IMR-90 (cell line): Measurements from ENCODE around the gene IL4. TPM values are rescaled to one million over a fixed set of nuclear protein-coding genes. Genes with fewer than 3 reads are reported as not detected.

Experiments used
- ATAC-seq: fragments of 200-7000 bp; cut with Tn5 transposase; 2 replicates; pipeline ENCODE4 v1.9.1; 2020; ENCODE audit warnings: low read depth, mild to moderate bottlenecking, moderate library complexity
- BruUV-seq: library from RNA; stranded (reverse); fragments of 400-500 nt; replicated peaks from 2 replicates; lab custom pipeline; 2021; lab: Mats Ljungman, UMichigan
- CTCF ChIA-PET: fragments of 300-600 bp; formaldehyde crosslinking; extraction: SDS; loops from one replicate; lab custom pipeline; 2021; ENCODE audit warnings: antibody characterized with exemption; lab: Yijun Ruan, JAX
- POLR2A ChIA-PET: fragments of 300-600 bp; sonication (Branson Sonifier 250); formaldehyde crosslinking; loops from one replicate; lab custom pipeline; 2022; ENCODE audit warnings: antibody characterized with exemption; ENCODE audit not compliant: unreplicated experiment; lab: Charles Lee
- DNase-seq: peaks from one replicate; pipeline ENCODE4 v3.0.0; 2013
- H2AFZ ChIP-seq: replicated peaks from 2 replicates; pipeline ENCODE3; 2013; ENCODE audit warnings: low read length, mild to moderate bottlenecking; ENCODE audit not compliant: poor library complexity
- H2AK5ac ChIP-seq: 2 replicates; pipeline ENCODE4 v1.6.1; 2013; ENCODE audit warnings: low read depth, low read length, inconsistent platforms
- H2AK9ac ChIP-seq: replicated peaks from 2 replicates; pipeline ENCODE3; 2013; ENCODE audit warnings: mild to moderate bottlenecking, low read depth, low read length, moderate library complexity; ENCODE audit not compliant: poor library complexity
- H2BK120ac ChIP-seq: 2 replicates; pipeline ENCODE4 v1.6.1; 2013; ENCODE audit warnings: low read depth, low read length, inconsistent platforms
- H2BK15ac ChIP-seq: 3 replicates; pipeline ENCODE4 v1.6.1; 2013; ENCODE audit warnings: low read depth, low read length, inconsistent platforms
- H2BK20ac ChIP-seq: 2 replicates; pipeline ENCODE4 v1.6.1; 2013; ENCODE audit warnings: low read depth, mild to moderate bottlenecking, inconsistent platforms, low read length, moderate library complexity
- H2BK5ac ChIP-seq: 2 replicates; pipeline ENCODE4 v1.6.1; 2013; ENCODE audit warnings: mild to moderate bottlenecking, low read depth, low read length, inconsistent platforms; ENCODE audit not compliant: poor library complexity, severe bottlenecking
- H3K14ac ChIP-seq: replicated peaks from 2 replicates; pipeline ENCODE4 v1.6.1; 2013; ENCODE audit warnings: low read depth, low read length, inconsistent platforms
- H3K18ac ChIP-seq: 2 replicates; pipeline ENCODE4 v1.6.1; 2013; ENCODE audit warnings: low read depth, low read length, control low read depth
- H3K23ac ChIP-seq: 2 replicates; pipeline ENCODE4 v1.6.1; 2013; ENCODE audit warnings: low read depth, low read length, inconsistent platforms
- H3K27ac ChIP-seq: 2 replicates; pipeline ENCODE4 v1.5.1; 2013; ENCODE audit warnings: mild to moderate bottlenecking, control low read depth, low read length; ENCODE audit not compliant: insufficient read depth
- H3K27me3 ChIP-seq: 2 replicates; pipeline ENCODE4 v1.6.1; 2013; ENCODE audit warnings: low read length; ENCODE audit not compliant: control insufficient read depth, insufficient read depth
- H3K36me3 ChIP-seq: 2 replicates; pipeline ENCODE4 v1.6.1; 2013; ENCODE audit warnings: low read length, mixed read lengths; ENCODE audit not compliant: control insufficient read depth, insufficient read depth
- H3K4ac ChIP-seq: 2 replicates; pipeline ENCODE4 v1.6.1; 2013; ENCODE audit warnings: low read depth, low read length, inconsistent platforms
- H3K4me1 ChIP-seq: 2 replicates; pipeline ENCODE4 v1.6.1; 2013; ENCODE audit warnings: low read length, mixed read lengths; ENCODE audit not compliant: control insufficient read depth, insufficient read depth
- H3K4me2 ChIP-seq: 2 replicates; pipeline ENCODE4 v1.6.1; 2013; ENCODE audit warnings: low read depth, mild to moderate bottlenecking, control low read depth, low read length, moderate library complexity
- H3K4me3 ChIP-seq: 2 replicates; pipeline ENCODE4 v1.5.1; 2013; ENCODE audit warnings: low read depth, mild to moderate bottlenecking, control low read depth, low read length, moderate library complexity; ENCODE audit not compliant: insufficient read depth
- H3K56ac ChIP-seq: 2 replicates; pipeline ENCODE4 v1.6.1; 2013; ENCODE audit warnings: low read length, inconsistent platforms; ENCODE audit not compliant: insufficient read depth; ENCODE audit errors: extremely low read depth
- H3K79me1 ChIP-seq, 2 experiments: 2 replicates each; pipeline ENCODE4 v1.6.1; 2013; ENCODE audit warnings: low read length in 2 of 2, inconsistent platforms in 1 of 2, low read depth in 1 of 2
- H3K9ac ChIP-seq: 2 replicates; pipeline ENCODE4 v1.6.1; 2013; ENCODE audit warnings: low read depth, low read length, control low read depth
- H3K9me1 ChIP-seq: 2 replicates; pipeline ENCODE4 v1.6.1; 2013; ENCODE audit warnings: low read length, inconsistent platforms; ENCODE audit not compliant: insufficient read depth
- H3K9me3 ChIP-seq: 2 replicates; pipeline ENCODE4 v1.6.1; 2013; ENCODE audit warnings: low read length; ENCODE audit not compliant: control insufficient read depth, insufficient read depth
- H4K20me1 ChIP-seq: 2 replicates; pipeline ENCODE4 v1.6.1; 2013; ENCODE audit warnings: low read length, inconsistent platforms; ENCODE audit not compliant: insufficient read depth
- H4K5ac ChIP-seq: 2 replicates; pipeline ENCODE4 v1.6.1; 2013; ENCODE audit warnings: mild to moderate bottlenecking, low read depth, low read length, control low read depth
- H4K8ac ChIP-seq, 2 experiments: 2 replicates each; pipeline ENCODE4 v1.6.1; 2013; ENCODE audit warnings: low read depth in 2 of 2, low read length in 2 of 2, control low read depth in 1 of 2, inconsistent platforms in 1 of 2
- H4K91ac ChIP-seq: 2 replicates; pipeline ENCODE4 v1.6.1; 2013; ENCODE audit warnings: low read depth, low read length, inconsistent platforms; ENCODE audit not compliant: insufficient read depth
- BHLHE40 ChIP-seq: fragments of 150-350 bp; IDR thresholded peaks from 2 replicates; pipeline ENCODE4 v1.6.1; 2016; ENCODE audit warnings: mild to moderate bottlenecking, low read depth, low read length
- RFX5 ChIP-seq: IDR thresholded peaks from 2 replicates; pipeline ENCODE4 v1.8.0; 2012; ENCODE audit warnings: low read depth, mild to moderate bottlenecking, low read length, moderate library complexity
- WGBS, 2 experiments: methylation state at CpG; one replicate each; pipeline versions ENCODE4 v1.1.5 to v1.1.7; 2013; ENCODE audit warnings: missing lambda C conversion rate in 2 of 2; ENCODE audit not compliant: insufficient read length in 1 of 2; ENCODE audit errors: extremely low coverage in 2 of 2; 5-methylcytosine and 5-hydroxymethylcytosine counted together
- dilution Hi-C: fragments of 300-500 bp; cut with HindIII; formaldehyde crosslinking; loops from one replicate; pipeline ENCODE4 v1.14.3; 2018; ENCODE audit warnings: low sequenced_read_pairs; ENCODE audit not compliant: unreplicated experiment
- in situ Hi-C: fragments of 300-500 bp; cut with MboI; formaldehyde crosslinking; loops from 3 replicates; pipeline ENCODE4 v1.14.3; 2019; ENCODE audit warnings: low sequenced_read_pairs, inconsistent platforms, mixed read lengths
- intact Hi-C: fragments of 100-400 bp; cut with micrococcal nuclease; formaldehyde crosslinking; loops from 2 replicates; pipeline ENCODE4 v1.10.0; 2022
- polyA plus RNA-seq, 3 experiments: library from polyadenylated mRNA; depleted of rRNA; stranded (reverse); fragments of >200 nt; gene quantifications; 2 replicates each; pipeline ENCODE4 v1.2.3, GENCODE V29; 2012; ENCODE audit warnings: low replicate concordance in 1 of 3
- total RNA-seq: library from RNA; depleted of rRNA; stranded (reverse); fragments of >200 nt; gene quantifications from 2 replicates; pipeline ENCODE4 v1.2.3, GENCODE V29; 2012

Gene IL4
- total and polyA plus RNA-seq, 2 of the 4 experiments (the other 2 are of a cell fraction) = not detected

- intact Hi-C loops = loop anchor here (5.0 kb wide), 1 partner anchor 160 kb away; no protein-coding TSS in a partner anchor
- H3K18ac ChIP-seq = no peak overlapping the region
- no peaks in the 10 kb centered on the region; the same call in 1 of the 2 replicates for H3K27me3 ChIP-seq
- TF ChIP-seq RFX5 (no peak), BHLHE40 (no peak)
- no peak overlapping the region for H3K4me3 ChIP-seq
- no peak overlapping the region for H3K14ac ChIP-seq
- no peak overlapping the region for H2BK120ac ChIP-seq
- no peaks in the 10 kb centered on the region for H4K20me1 ChIP-seq
- WGBS, 2 experiments = 96% methylated on average over 5 of the region's 9 CpGs; no CpG with 5 or more reads in 1 of the 2 experiments
- H2AK5ac ChIP-seq = no peak overlapping the region
- in situ Hi-C loops = no loop called here
- no peak overlapping the region for H3K23ac ChIP-seq
- H3K56ac ChIP-seq = no peak overlapping the region
- no TSS peak for BruUV-seq
- H2BK15ac ChIP-seq = no peak overlapping the region
- DNase-seq (no peak), ATAC-seq (no peak)
- no peak overlapping the region for H3K9ac ChIP-seq
- H3K4me2 ChIP-seq = no peak overlapping the region
- H4K91ac ChIP-seq = no peak overlapping the region
- no peak overlapping the region for H2BK5ac ChIP-seq
- H3K4ac ChIP-seq = no peak overlapping the region
- POLR2A ChIA-PET = no interaction called here
- H3K79me1 ChIP-seq = no peaks in the 10 kb centered on the region
- no peak overlapping the region for H2AFZ ChIP-seq
- no peak overlapping the region for H3K27ac ChIP-seq
- H2BK20ac ChIP-seq = no peak overlapping the region
- CTCF ChIA-PET = no interaction called here
- no peaks in the 10 kb centered on the region for H3K9me1 ChIP-seq
- no peaks in the 10 kb centered on the region for H3K36me3 ChIP-seq
- H2AK9ac ChIP-seq = no peak overlapping the region
- dilution Hi-C loops = no loop called here
- H4K5ac ChIP-seq = no peak overlapping the region
- H3K9me3 ChIP-seq = no peaks in the 10 kb centered on the region
- no peak overlapping the region for H4K8ac ChIP-seq
- H3K4me1 ChIP-seq = peaks cover 3% of the 10 kb centered on the region; the same call in 1 of the 2 replicates
These were observed 11.8 kb upstream of the IL4 start for GRCh38 chr5:132662004-132662401.
